Measurements from ENCODE around the gene JOSD1.
A peak's percentile ranks its signal among the peaks of the same experiment; 100 is the strongest.

Gene JOSD1

DNA sequence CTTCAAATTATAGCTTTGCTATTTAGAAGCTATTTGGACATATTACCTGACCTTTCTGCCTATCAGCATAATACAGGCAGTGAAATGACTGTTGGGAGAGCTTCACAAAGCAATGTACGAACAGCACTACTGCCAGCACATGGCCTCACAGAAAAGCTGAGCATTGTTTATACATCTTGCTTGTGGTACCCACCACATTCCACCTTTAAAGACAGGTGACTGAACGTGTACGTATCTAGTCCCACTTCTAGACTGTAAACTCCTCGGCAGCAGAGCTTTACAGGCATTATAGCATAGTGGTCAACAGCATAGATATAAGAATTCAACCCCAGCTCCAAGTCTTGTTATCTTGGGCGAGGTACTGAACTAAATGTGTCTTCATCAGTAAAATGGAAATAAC lies 1.6 kb downstream of the JOSD1 start:
- no peak for DNase-seq (ENCODE audit: low spot score)
- H3K27me3 Mint-ChIP-seq (ENCODE audit: low read depth) = no peaks in the 10 kb centered on the region
- H3K36me3 Mint-ChIP-seq (ENCODE audit: low read depth) = peaks cover 33% of the 10 kb centered on the region
- H3K27ac Mint-ChIP-seq = peak overlapping the region; percentile 89
- peak overlapping the region; percentile 94 for H3K4me3 Mint-ChIP-seq
- no peaks in the 10 kb centered on the region for H3K9me3 Mint-ChIP-seq
- peaks cover 50% of the 10 kb centered on the region for H3K4me1 Mint-ChIP-seq (ENCODE audit: low read depth)

DNA sequence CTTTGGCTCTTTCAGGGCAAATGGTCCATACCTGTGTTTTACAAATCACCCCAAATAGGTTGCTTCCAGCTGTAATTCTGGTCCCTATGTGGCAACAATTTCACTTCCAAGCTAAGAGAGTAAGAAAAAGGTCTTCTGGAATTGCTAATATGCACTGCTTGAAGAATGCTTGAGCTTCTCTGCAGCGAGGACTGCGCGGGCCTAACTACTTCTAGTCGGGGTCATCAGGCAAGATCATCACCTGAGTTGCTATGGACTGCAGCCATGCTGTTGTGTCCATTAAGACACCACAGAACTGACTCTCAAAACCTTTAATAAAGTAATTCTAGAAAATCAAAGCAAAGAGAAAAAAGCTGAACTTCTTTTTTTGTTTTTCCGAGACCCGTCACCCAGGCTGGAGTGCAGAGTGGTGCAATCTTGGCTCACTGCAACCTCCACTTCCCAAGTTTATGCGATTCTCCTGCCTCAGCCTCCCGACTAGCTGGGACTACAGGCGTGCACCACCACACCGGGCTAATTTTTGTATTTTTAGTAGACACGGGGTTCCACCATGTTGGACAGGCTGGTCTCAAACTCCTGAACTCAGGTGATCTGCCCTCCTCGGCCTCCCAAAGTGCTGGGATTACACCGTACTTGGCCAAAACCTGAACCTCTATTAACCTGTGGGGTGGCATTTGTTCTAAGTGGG lies 2.2 kb downstream of the JOSD1 start:
- no peak for DNase-seq (ENCODE audit: low spot score)
- H3K4me3 Mint-ChIP-seq = peak overlapping the region; percentile 94
- H3K27ac Mint-ChIP-seq = peak overlapping the region; percentile 89
- H3K27me3 Mint-ChIP-seq (ENCODE audit: low read depth) = no peaks in the 10 kb centered on the region
- H3K4me1 Mint-ChIP-seq (ENCODE audit: low read depth) = peaks cover 46% of the 10 kb centered on the region
- H3K9me3 Mint-ChIP-seq = no peaks in the 10 kb centered on the region
- H3K36me3 Mint-ChIP-seq (ENCODE audit: low read depth) = peaks cover 35% of the 10 kb centered on the region

GRCh38 chr22:38697425-38698089 lies 3.2 kb downstream of the JOSD1 start:
- peaks cover 44% of the 10 kb centered on the region for H3K36me3 Mint-ChIP-seq (ENCODE audit: low read depth)
- peaks cover 51% of the 10 kb centered on the region for H3K4me1 Mint-ChIP-seq (ENCODE audit: low read depth)
- H3K9me3 Mint-ChIP-seq = no peaks in the 10 kb centered on the region
- peak overlapping the region; percentile 94 for H3K4me3 Mint-ChIP-seq
- DNase-seq (ENCODE audit: low spot score) = no peak
- H3K27ac Mint-ChIP-seq = peak overlapping the region; percentile 89
- H3K27me3 Mint-ChIP-seq (ENCODE audit: low read depth) = no peaks in the 10 kb centered on the region

- peak; percentile 53 for DNase-seq (ENCODE audit: low spot score)
- Mint-ChIP-seq H3K9me3 (no peaks in the 10 kb centered on the region), H3K36me3 (ENCODE audit: low read depth) (peaks cover 45% of the 10 kb centered on the region), H3K4me3 (peak overlapping the region; percentile 94), H3K4me1 (ENCODE audit: low read depth) (peaks cover 51% of the 10 kb centered on the region), H3K27me3 (ENCODE audit: low read depth) (no peaks in the 10 kb centered on the region), H3K27ac (peak overlapping the region; percentile 89)
Observed at GRCh38 chr22:38696606-38697424, 3.9 kb downstream of the JOSD1 start.

GRCh38 chr22:38694940-38695339 lies 5.8 kb downstream of the JOSD1 start:
- no peak overlapping the region for H3K4me3 Mint-ChIP-seq
- no peaks in the 10 kb centered on the region for H3K27me3 Mint-ChIP-seq (ENCODE audit: low read depth)
- H3K4me1 Mint-ChIP-seq (ENCODE audit: low read depth) = peaks cover 52% of the 10 kb centered on the region
- no peak for DNase-seq (ENCODE audit: low spot score)
- H3K9me3 Mint-ChIP-seq = no peaks in the 10 kb centered on the region
- peak overlapping the region; percentile 74 for H3K27ac Mint-ChIP-seq
- peaks cover 48% of the 10 kb centered on the region for H3K36me3 Mint-ChIP-seq (ENCODE audit: low read depth)

DNA sequence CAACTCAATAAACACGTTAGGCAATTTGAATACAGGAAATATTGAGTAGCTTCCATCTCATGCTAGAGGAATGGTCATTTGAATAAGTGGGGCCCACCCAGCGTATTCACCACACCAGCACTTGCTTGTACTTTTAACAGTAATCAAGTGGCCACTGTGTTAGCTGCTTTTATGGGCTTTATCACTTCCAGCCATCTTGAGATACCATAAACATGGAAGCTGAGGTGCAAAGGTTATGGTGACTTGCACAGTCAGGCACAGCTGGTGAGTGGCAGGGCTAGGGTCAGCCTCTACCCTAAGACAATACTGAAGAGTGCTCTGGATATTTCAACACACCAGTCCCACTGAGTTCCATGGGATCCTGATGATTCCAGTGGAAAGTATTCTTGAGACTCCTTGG lies 6.7 kb downstream of the JOSD1 start:
- Mint-ChIP-seq H3K4me1 (ENCODE audit: low read depth) (peaks cover 43% of the 10 kb centered on the region), H3K9me3 (no peaks in the 10 kb centered on the region), H3K36me3 (ENCODE audit: low read depth) (peaks cover 55% of the 10 kb centered on the region), H3K4me3 (no peak overlapping the region), H3K27me3 (ENCODE audit: low read depth) (no peaks in the 10 kb centered on the region), H3K27ac (no peak overlapping the region)
- no peak for DNase-seq (ENCODE audit: low spot score)

DNA sequence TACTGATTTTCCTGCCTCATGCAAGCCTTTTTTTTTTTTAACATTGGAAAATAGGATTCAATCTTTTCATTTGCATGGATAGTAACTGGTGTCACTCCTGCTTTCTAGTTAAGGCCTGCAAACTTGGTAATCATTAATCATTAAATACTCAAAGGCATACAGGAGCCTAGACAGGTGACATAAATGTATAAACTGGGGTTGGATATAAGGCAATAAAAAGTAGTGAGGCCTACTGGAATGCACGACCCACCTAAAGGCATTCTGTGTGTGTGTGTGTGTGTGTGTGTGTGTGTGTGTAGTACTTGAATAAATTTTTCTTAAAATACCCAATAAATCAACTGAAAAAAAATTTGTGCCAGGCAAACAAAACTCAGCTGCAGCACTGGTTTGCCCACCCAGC lies 11.1 kb downstream of the JOSD1 start:
- Mint-ChIP-seq H3K4me1 (ENCODE audit: low read depth) (peaks cover 12% of the 10 kb centered on the region), H3K27me3 (ENCODE audit: low read depth) (no peaks in the 10 kb centered on the region), H3K9me3 (no peaks in the 10 kb centered on the region), H3K36me3 (ENCODE audit: low read depth) (peaks cover 55% of the 10 kb centered on the region), H3K4me3 (no peak overlapping the region), H3K27ac (no peak overlapping the region)
- DNase-seq (ENCODE audit: low spot score) = no peak

DNA sequence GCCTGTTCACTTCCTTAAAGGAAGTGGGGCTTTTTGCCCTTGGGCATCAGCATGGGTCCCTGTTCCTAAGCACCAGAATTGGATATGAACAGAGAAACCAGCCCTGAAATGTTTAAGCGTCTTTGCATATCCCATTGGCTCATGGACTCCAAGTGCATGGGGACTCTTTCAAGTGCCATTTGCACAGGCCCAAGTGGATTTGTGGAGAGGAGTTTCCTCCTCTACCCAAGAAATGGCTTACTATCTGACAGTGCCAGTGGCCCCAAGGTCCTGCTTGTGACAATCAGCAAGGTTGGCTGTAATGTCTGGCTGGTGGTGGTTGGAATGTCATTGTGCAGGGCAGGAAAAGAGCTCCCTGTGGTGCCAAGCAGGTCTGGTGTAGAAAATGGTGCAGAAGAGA lies 15.0 kb downstream of the JOSD1 start:
- Mint-ChIP-seq H3K27ac (no peak overlapping the region), H3K27me3 (ENCODE audit: low read depth) (no peaks in the 10 kb centered on the region), H3K4me1 (ENCODE audit: low read depth) (peaks cover 16% of the 10 kb centered on the region), H3K4me3 (no peak overlapping the region), H3K9me3 (no peaks in the 10 kb centered on the region), H3K36me3 (ENCODE audit: low read depth) (peaks cover 58% of the 10 kb centered on the region)
- DNase-seq (ENCODE audit: low spot score) = no peak

DNA sequence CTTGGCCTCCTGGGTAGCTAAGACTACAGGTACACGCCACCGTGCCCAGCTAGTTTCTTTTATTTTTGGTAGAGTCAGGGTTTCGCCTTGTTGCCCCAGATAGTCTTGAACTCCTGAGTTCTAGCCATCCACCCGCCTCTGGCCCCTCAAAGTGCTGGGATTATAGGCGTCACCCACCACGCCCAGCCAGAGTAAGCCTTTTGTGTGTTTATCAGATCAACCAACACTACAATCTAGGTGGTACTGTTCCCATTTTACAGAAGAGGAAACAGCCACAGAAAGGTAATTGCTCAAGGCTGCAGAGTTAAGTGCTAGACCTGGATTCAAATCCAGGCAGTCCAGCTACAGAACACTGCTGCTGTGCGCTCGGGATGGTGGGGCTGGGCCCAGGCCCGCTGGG lies 15.8 kb downstream of the JOSD1 start:
- Mint-ChIP-seq H3K9me3 (no peaks in the 10 kb centered on the region), H3K27me3 (ENCODE audit: low read depth) (no peaks in the 10 kb centered on the region), H3K4me3 (no peak overlapping the region), H3K27ac (no peak overlapping the region), H3K36me3 (ENCODE audit: low read depth) (peaks cover 58% of the 10 kb centered on the region), H3K4me1 (ENCODE audit: low read depth) (peaks cover 16% of the 10 kb centered on the region)
- DNase-seq (ENCODE audit: low spot score) = no peak

- peak within 1 kb of the TSS; percentile 98 for H3K27ac Mint-ChIP-seq
- no peaks in the 10 kb centered on the region for H3K27me3 Mint-ChIP-seq (ENCODE audit: low read depth)
- DNase-seq (ENCODE audit: low spot score) = peak; percentile 88
- H3K4me1 Mint-ChIP-seq (ENCODE audit: low read depth) = peaks cover 16% of the 10 kb centered on the region
- H3K36me3 Mint-ChIP-seq (ENCODE audit: low read depth) = peaks cover 37% of the 10 kb centered on the region
- peak within 1 kb of the TSS; percentile 99 for H3K4me3 Mint-ChIP-seq
- no peaks in the 10 kb centered on the region for H3K9me3 Mint-ChIP-seq
Observed at GRCh38 chr22:38681582-38682335, 19.0 kb downstream of the JOSD1 start, which contains the start of gene TOMM22. Gene TOMM22, plus strand, starts transcription at chr22:38681957. Its CDS starts 22 bp downstream, at chr22:38681979.

DNA sequence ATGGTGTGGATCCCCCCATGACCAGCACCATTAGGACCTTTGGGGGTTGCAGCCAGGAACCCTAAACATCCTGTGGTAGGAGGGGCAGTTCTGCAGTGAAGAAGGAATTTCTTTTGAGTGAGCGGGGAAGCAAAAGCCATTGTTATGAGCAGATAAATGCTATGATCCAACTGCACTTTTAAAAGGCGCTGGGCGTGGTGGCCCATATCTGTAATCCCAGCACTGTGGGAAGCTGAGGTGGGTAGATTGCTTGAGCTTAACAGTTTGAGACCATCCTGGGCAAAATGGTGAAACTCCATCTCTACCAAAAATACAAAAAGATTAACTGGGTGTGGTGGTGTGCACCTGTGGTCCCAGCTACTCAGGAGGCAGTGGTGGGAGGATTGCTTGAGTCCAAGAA lies 24.9 kb downstream of the JOSD1 start:
- no peak overlapping the region for H3K27ac Mint-ChIP-seq
- H3K4me3 Mint-ChIP-seq = no peak overlapping the region
- peaks cover 13% of the 10 kb centered on the region for H3K36me3 Mint-ChIP-seq (ENCODE audit: low read depth)
- no peaks in the 10 kb centered on the region for H3K4me1 Mint-ChIP-seq (ENCODE audit: low read depth)
- no peaks in the 10 kb centered on the region for H3K9me3 Mint-ChIP-seq
- no peaks in the 10 kb centered on the region for H3K27me3 Mint-ChIP-seq (ENCODE audit: low read depth)
- no peak for DNase-seq (ENCODE audit: low spot score)

DNA sequence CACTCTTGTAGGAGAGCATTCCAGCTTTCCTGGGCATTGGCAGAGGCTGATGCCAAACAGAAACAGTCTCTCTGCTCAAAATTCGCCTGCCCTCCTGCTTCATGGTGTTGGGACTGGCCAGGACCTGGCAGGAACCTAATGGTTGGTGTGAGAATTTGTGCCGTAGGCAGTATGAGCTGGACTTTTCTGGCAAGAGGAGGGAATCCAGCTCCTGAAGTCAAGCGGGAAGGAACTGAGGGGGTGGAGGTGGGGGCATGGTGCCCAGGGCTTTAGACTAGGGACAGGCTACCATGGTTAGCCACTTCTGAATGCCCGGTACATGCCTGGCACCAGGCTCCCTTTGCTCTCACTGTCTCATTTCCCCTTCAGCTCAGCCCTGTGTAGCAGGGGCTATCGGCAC lies 25.9 kb downstream of the JOSD1 start:
- Mint-ChIP-seq H3K36me3 (ENCODE audit: low read depth) (peaks cover 16% of the 10 kb centered on the region), H3K9me3 (no peaks in the 10 kb centered on the region), H3K4me1 (ENCODE audit: low read depth) (no peaks in the 10 kb centered on the region), H3K27me3 (ENCODE audit: low read depth) (no peaks in the 10 kb centered on the region), H3K27ac (no peak overlapping the region), H3K4me3 (no peak overlapping the region)
- no peak for DNase-seq (ENCODE audit: low spot score)

DNA sequence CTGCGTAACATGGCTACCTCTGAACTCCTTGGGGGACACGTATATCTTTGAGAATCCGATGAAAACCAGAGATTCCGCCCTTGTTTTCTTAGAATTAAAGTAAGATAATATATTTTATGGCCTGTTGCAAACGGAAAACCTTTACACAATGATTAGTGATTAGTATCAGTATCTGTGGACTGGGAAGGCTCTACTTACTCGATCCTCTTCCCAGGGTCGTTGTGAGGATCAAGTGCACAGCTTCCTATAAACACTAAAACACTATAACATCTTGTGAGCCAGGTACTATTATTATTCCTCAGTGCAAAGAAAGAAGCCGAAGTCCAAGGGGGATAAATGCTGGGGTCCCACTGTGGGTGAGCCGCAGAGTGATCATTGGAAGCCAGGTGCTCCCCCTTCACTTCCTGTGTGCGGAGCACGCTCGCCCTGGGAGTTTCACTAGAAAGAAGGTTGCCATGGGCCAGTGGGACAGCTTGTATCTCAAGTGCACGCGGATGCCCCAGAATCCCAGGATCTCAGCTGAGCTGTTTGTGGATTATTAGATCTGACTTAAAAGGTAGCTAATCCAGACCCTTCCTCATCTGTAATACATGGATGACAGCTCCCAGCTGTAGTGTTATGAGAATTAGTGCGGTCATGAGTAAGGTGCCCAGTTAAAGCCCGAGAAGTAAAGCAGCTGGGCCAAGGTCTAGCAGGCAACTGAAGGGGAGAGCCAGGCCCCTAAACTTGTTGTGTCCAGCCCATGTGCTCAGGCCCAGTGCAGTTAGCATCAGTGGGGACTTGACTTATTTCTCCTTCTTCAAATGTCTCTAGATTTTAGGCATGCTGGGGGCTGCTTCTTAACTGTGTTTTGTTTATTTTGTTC lies 43.5 kb downstream of the JOSD1 start:
- Mint-ChIP-seq H3K36me3 (ENCODE audit: low read depth) (no peaks in the 10 kb centered on the region), H3K4me3 (peak overlapping the region; percentile 94), H3K27me3 (ENCODE audit: low read depth) (no peaks in the 10 kb centered on the region), H3K27ac (peak overlapping the region; percentile 96), H3K4me1 (ENCODE audit: low read depth) (peaks cover 16% of the 10 kb centered on the region), H3K9me3 (no peaks in the 10 kb centered on the region)
- DNase-seq (ENCODE audit: low spot score) = peak; percentile 40
